ENCODE results near the gene HLA-DPA1.

Gene HLA-DPA1

DNA sequence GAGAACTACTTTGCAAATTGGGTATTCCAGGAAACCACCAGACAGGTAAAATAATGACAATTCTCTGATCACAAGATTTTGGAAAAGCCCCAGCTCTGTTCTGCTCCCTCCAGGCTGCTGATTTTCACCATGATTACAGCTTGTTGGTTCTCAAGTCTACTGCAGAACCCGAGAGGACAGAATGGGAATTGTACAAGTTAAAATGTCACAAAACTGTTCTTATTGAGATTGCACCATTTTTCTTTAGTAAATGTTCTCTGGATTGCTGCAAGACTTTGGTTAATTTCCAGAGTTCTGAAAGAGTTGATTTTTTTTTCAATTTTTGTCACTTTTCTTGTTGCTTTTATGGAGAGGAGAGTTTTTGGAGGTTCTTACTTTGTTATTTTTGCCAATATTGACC, 36.9 kb downstream of the HLA-DPA1 start:
- no peaks in the 10 kb centered on the region for H3K9me2 ChIP-seq (replicated peaks; ENCODE audit: low read depth, low read length)
- TF ChIP-seq EZH2phosphoT487 (IDR thresholded peaks at IDR 0.05; ENCODE audit: borderline replicate concordance): no peak
- TF ChIP-seq, protein P1, sequence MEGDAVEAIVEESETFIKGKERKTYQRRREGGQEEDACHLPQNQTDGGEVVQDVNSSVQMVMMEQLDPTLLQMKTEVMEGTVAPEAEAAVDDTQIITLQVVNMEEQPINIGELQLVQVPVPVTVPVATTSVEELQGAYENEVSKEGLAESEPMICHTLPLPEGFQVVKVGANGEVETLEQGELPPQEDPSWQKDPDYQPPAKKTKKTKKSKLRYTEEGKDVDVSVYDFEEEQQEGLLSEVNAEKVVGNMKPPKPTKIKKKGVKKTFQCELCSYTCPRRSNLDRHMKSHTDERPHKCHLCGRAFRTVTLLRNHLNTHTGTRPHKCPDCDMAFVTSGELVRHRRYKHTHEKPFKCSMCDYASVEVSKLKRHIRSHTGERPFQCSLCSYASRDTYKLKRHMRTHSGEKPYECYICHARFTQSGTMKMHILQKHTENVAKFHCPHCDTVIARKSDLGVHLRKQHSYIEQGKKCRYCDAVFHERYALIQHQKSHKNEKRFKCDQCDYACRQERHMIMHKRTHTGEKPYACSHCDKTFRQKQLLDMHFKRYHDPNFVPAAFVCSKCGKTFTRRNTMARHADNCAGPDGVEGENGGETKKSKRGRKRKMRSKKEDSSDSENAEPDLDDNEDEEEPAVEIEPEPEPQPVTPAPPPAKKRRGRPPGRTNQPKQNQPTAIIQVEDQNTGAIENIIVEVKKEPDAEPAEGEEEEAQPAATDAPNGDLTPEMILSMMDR (conservative IDR thresholded peaks at IDR 0.05; ENCODE audit: low read length): no peak
- H3K9me3 ChIP-seq (ENCODE audit: insufficient read depth, low read depth, low read length): no peaks in the 10 kb centered on the region
- H3F3A ChIP-seq (ENCODE audit: low read depth): no peaks in the 10 kb centered on the region
- no peaks in the 10 kb centered on the region for H3K36me3 ChIP-seq (ENCODE audit: insufficient read depth, low read length)
- H4K20me1 ChIP-seq (ENCODE audit: insufficient read depth, low read length, poor library complexity, severe bottlenecking): no peaks in the 10 kb centered on the region
- no peak overlapping the region for H3K4me3 ChIP-seq (ENCODE audit: low read length, poor library complexity, severe bottlenecking)
- H3K9ac ChIP-seq (ENCODE audit: low read depth, low read length, poor library complexity, severe bottlenecking): no peak overlapping the region
- H2AFZ ChIP-seq (ENCODE audit: low read length): no peak overlapping the region
- H3K27me3 ChIP-seq (ENCODE audit: insufficient read depth, low read length, poor library complexity, severe bottlenecking): peaks cover 56% of the 10 kb centered on the region
- H3K79me2 ChIP-seq (ENCODE audit: insufficient read depth, low read length): no peaks in the 10 kb centered on the region
- H3K4me1 ChIP-seq (ENCODE audit: insufficient read depth, low read length, poor library complexity, severe bottlenecking): no peaks in the 10 kb centered on the region
- no peak overlapping the region for H3K4me2 ChIP-seq (ENCODE audit: low read depth, low read length, poor library complexity, severe bottlenecking)

DNA sequence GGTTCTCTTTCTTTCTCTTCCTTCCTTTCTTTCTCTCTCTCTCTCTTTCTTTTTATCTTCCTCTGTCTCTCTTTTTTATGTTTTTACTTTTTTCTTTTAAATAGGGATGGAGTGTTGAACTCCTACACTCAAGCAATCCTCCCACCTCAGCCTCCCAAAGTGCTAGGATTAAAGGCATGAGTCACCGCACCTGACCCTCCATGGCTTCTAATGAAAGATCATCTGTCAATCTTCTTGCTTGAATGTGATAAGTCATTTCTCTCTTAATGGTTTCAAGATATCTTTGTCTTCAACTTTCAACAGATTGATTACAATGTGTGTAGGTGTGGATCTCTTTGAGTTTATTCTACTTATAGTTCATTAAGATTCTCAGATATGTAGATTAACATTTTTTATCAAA, 38.9 kb downstream of the HLA-DPA1 start:
- Histone ChIP-seq H3K27me3 (ENCODE audit: insufficient read depth, low read length, poor library complexity, severe bottlenecking) (peaks cover 56% of the 10 kb centered on the region), H3F3A (ENCODE audit: low read depth) (no peaks in the 10 kb centered on the region), H3K9ac (ENCODE audit: low read depth, low read length, poor library complexity, severe bottlenecking) (no peak overlapping the region), H3K79me2 (ENCODE audit: insufficient read depth, low read length) (no peaks in the 10 kb centered on the region), H3K4me2 (ENCODE audit: low read depth, low read length, poor library complexity, severe bottlenecking) (no peak overlapping the region), H3K9me2 (replicated peaks; ENCODE audit: low read depth, low read length) (no peaks in the 10 kb centered on the region), H3K4me3 (ENCODE audit: low read length, poor library complexity, severe bottlenecking) (no peak overlapping the region), H3K4me1 (ENCODE audit: insufficient read depth, low read length, poor library complexity, severe bottlenecking) (no peaks in the 10 kb centered on the region), H4K20me1 (ENCODE audit: insufficient read depth, low read length, poor library complexity, severe bottlenecking) (no peaks in the 10 kb centered on the region), H3K36me3 (ENCODE audit: insufficient read depth, low read length) (no peaks in the 10 kb centered on the region), H3K9me3 (ENCODE audit: insufficient read depth, low read depth, low read length) (no peaks in the 10 kb centered on the region), H2AFZ (ENCODE audit: low read length) (no peak overlapping the region)
- TF ChIP-seq, protein P1 (conservative IDR thresholded peaks at IDR 0.05; ENCODE audit: low read length): no peak
- TF ChIP-seq EZH2phosphoT487 (IDR thresholded peaks at IDR 0.05; ENCODE audit: borderline replicate concordance): no peak

DNA sequence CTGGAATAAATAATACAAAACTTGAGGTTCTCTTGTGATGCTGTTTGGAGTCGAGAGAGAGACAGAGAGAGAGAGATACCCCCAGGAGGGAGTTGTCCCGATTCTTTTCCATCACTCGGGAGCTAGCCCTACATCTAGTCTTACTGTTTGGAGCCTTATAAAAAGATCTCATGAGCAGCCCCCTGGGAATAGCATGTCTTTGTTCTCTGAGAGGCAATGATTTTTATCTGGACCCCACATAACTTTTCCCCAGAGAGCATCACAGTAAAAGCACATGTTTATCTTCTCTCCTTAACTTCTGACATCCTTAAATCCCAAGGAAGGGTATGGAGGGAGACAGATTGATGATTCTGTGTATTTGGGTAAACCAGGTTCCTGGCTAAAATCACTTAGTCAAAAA, 43.2 kb downstream of the HLA-DPA1 start:
- no peaks in the 10 kb centered on the region for H4K20me1 ChIP-seq (ENCODE audit: insufficient read depth, low read length, poor library complexity, severe bottlenecking)
- H3K9me3 ChIP-seq (ENCODE audit: insufficient read depth, low read depth, low read length): no peaks in the 10 kb centered on the region
- H3K4me3 ChIP-seq (ENCODE audit: low read length, poor library complexity, severe bottlenecking): no peak overlapping the region
- peaks cover 30% of the 10 kb centered on the region for H3K27me3 ChIP-seq (ENCODE audit: insufficient read depth, low read length, poor library complexity, severe bottlenecking)
- no peak overlapping the region for H2AFZ ChIP-seq (ENCODE audit: low read length)
- H3F3A ChIP-seq (ENCODE audit: low read depth): no peaks in the 10 kb centered on the region
- H3K4me2 ChIP-seq (ENCODE audit: low read depth, low read length, poor library complexity, severe bottlenecking): no peak overlapping the region
- H3K9me2 ChIP-seq (replicated peaks; ENCODE audit: low read depth, low read length): no peaks in the 10 kb centered on the region
- no peaks in the 10 kb centered on the region for H3K36me3 ChIP-seq (ENCODE audit: insufficient read depth, low read length)
- no peak overlapping the region for H3K9ac ChIP-seq (ENCODE audit: low read depth, low read length, poor library complexity, severe bottlenecking)
- no peaks in the 10 kb centered on the region for H3K79me2 ChIP-seq (ENCODE audit: insufficient read depth, low read length)
- H3K4me1 ChIP-seq (ENCODE audit: insufficient read depth, low read length, poor library complexity, severe bottlenecking): no peaks in the 10 kb centered on the region
- TF ChIP-seq, protein P1 (conservative IDR thresholded peaks at IDR 0.05; ENCODE audit: low read length): no peak
- TF ChIP-seq EZH2phosphoT487 (IDR thresholded peaks at IDR 0.05; ENCODE audit: borderline replicate concordance): no peak
